HepG2 (cell line): ENCODE results near the gene GOLGA8Q.
"Not testable (repeated sequence)": the region's sequence is repeated elsewhere in the genome, so short reads cannot be mapped to it uniquely, and the experiment has no call there.

Source experiments
- CENPX ChIP-seq: sonication (generic); formaldehyde crosslinking; IDR thresholded peaks from 2 replicates; pipeline ENCODE4 v1.9.0; 2021; ENCODE audit warnings: mild to moderate bottlenecking, missing genetic modification reagents, moderate library complexity
- CTCF ChIP-seq: sonication (generic); formaldehyde crosslinking; IDR thresholded peaks from 2 replicates; pipeline ENCODE4 v1.5.0; 2020; ENCODE audit warnings: mild to moderate bottlenecking, missing genetic modification reagents, moderate library complexity
- HINFP ChIP-seq: sonication (generic); formaldehyde crosslinking; IDR thresholded peaks from 2 replicates; pipeline ENCODE4 v1.4.0; 2020; ENCODE audit warnings: low read depth, mild to moderate bottlenecking, missing genetic modification reagents
- HNRNPK ChIP-seq: fragments of 200-400 bp; formaldehyde crosslinking; IDR thresholded peaks from 2 replicates; pipeline ENCODE4 v1.6.1; 2018; ENCODE audit warnings: low read length, low read depth, moderate library complexity, mild to moderate bottlenecking; ENCODE audit not compliant: poor library complexity, severe bottlenecking
- HNRNPUL1 ChIP-seq: fragments of 200-400 bp; formaldehyde crosslinking; IDR thresholded peaks from 2 replicates; pipeline ENCODE4 v1.6.1; 2017; ENCODE audit warnings: low read depth, mild to moderate bottlenecking, low read length, moderate library complexity
- MEIS2 ChIP-seq: sonication (generic); formaldehyde crosslinking; IDR thresholded peaks from 2 replicates; pipeline ENCODE4 v1.9.0; 2021; ENCODE audit warnings: mild to moderate bottlenecking, missing genetic modification reagents
- POLR2A ChIP-seq, 2 experiments: IDR thresholded peaks; 2 replicates each; pipeline ENCODE4 v1.6.1; 2011; ENCODE audit warnings: low read depth in 2 of 2, low read length in 2 of 2, mild to moderate bottlenecking in 1 of 2, moderate library complexity in 1 of 2; ENCODE audit not compliant: insufficient read depth in 1 of 2
- RAD21 ChIP-seq: fragments of 450-650 bp; formaldehyde crosslinking; IDR thresholded peaks from 2 replicates; pipeline ENCODE4 v1.5.0; 2020; ENCODE audit warnings: mild to moderate bottlenecking
- ZHX1 ChIP-seq: sonication (generic); formaldehyde crosslinking; IDR thresholded peaks from 2 replicates; pipeline ENCODE4 v1.8.1; 2022; ENCODE audit warnings: low read depth, mild to moderate bottlenecking, missing genetic modification reagents
- ZNF503 ChIP-seq: sonication (generic); formaldehyde crosslinking; IDR thresholded peaks from 2 replicates; pipeline ENCODE4 v1.4.0; 2020; ENCODE audit warnings: missing genetic modification reagents
- ZNF546 ChIP-seq: sonication (generic); formaldehyde crosslinking; conservative IDR thresholded peaks from 2 replicates; pipeline ENCODE4 v1.8.1; 2023; ENCODE audit warnings: mild to moderate bottlenecking, missing genetic modification reagents
- ZNF703 ChIP-seq: sonication (generic); formaldehyde crosslinking; IDR thresholded peaks from 2 replicates; pipeline ENCODE4 v1.5.1; 2020; ENCODE audit warnings: missing genetic modification reagents, mild to moderate bottlenecking, moderate library complexity, borderline replicate concordance

- TF ChIP-seq HNRNPUL1; ZNF503 (CRISPR knock-in tag); HNRNPK; CTCF (CRISPR knock-in tag); CENPX (CRISPR knock-in tag); ZNF546; ZNF703; POLR2A (IDR thresholded peaks at IDR 0.05; ENCODE audit: insufficient read depth in 1 of 2, low read depth in 2 of 2, low read length in 2 of 2); HINFP (CRISPR knock-in tag); MEIS2; ZHX1 (CRISPR knock-in tag); RAD21 (CRISPR knock-in tag): not testable (repeated sequence)
These were observed 48.7 kb upstream of the GOLGA8Q start for GRCh38 chr15:30502904-30503781.
